Activated CD4-positive, alpha-beta memory T cell treated with anti-CD3 and anti-CD28 coated beads, Interleukin-2, amount 10 ng/mL, durations not matched to agents 7 days and 5 days (primary cell): Measurements from ENCODE around the gene SERPING1. TPM values are rescaled to one million over a fixed set of nuclear protein-coding genes. Genes with fewer than 3 reads are reported as not detected.
A peak's percentile ranks its signal among the peaks of the same experiment; 100 is the strongest.
"Not testable (repeated sequence)": the region's sequence is repeated elsewhere in the genome, so short reads cannot be mapped to it uniquely, and the experiment has no call there.

Experiments used
- CTCF ChIA-PET: fragments of 350-600 bp; sonication (Branson Sonifier 250); formaldehyde crosslinking; loops from one replicate; lab custom pipeline; 2021; ENCODE audit warnings: antibody characterized with exemption, inconsistent platforms; lab: Charles Lee
- POLR2A ChIA-PET: fragments of 350-600 bp; sonication (Branson Sonifier 250); formaldehyde crosslinking; loops from one replicate; lab custom pipeline; 2021; ENCODE audit warnings: antibody characterized with exemption; lab: Charles Lee
- DNase-seq: peaks from one replicate; pipeline ENCODE4 v3.0.0-alpha.2; 2020
- H3K27ac Mint-ChIP-seq: one replicate; pipeline ENCODE4 v1.8.0; 2021; ENCODE audit warnings: mild to moderate bottlenecking, mixed read lengths
- H3K27me3 Mint-ChIP-seq: one replicate; pipeline ENCODE4 v1.8.0; 2021; ENCODE audit warnings: mixed read lengths
- H3K36me3 Mint-ChIP-seq: one replicate; pipeline ENCODE4 v1.8.0; 2021; ENCODE audit warnings: low read depth, mixed read lengths
- H3K4me1 Mint-ChIP-seq: one replicate; pipeline ENCODE4 v1.8.0; 2021; ENCODE audit warnings: mixed read lengths
- H3K4me3 Mint-ChIP-seq: one replicate; pipeline ENCODE4 v1.8.0; 2021; ENCODE audit warnings: mild to moderate bottlenecking, mixed read lengths
- H3K9me3 Mint-ChIP-seq: one replicate; pipeline ENCODE4 v1.8.0; 2021; ENCODE audit warnings: mixed read lengths
- total RNA-seq, 2 experiments: library from RNA; stranded (reverse); gene quantifications; one replicate each; pipeline ENCODE4 v1.2.3, GENCODE V29; 2021

Gene SERPING1
- total RNA-seq, 2 experiments from 2014 or later, result 0.55 to 0.93 TPM

DNA sequence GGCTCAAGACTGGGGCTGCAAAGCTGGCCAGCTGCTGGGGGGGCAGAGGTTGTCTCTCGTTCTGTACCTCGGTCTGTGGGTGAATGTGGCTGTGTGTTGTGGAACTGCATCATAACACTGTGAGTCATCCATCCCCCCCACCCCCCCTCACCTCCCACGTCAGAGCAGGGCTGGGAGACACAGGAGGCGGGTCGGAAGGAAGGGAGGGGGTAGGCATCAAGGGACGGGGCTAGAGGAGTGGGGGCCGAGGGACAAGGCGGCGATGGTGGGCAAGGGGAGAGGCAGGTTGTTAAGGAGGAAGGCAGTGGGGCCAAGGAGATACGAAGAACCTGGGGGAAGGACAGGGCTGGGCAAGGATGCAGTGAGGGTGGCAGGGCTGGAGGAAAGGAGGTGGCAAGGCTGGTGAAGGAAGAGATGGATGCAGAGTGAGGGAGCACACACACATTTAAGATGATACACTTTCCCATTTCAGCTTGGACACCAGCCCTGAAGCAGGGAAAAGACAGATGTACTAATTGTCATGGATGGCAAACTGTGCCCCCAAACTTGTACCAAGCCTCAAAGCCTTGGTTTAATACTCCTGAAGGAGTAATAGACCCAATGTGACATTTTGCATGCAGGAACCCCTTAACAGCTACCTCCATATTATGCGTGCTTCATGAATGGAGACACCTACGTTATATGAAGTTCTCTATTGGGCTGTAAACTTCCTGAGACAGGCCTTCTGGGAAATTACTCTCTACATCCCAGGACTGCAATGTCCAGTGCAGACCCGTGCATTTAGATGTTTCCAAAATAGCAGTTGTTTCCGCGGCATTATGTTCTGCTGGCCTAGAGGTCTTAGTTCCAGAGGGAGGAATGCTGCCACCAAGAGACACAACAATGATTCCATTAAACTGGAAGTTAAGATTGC lies 52.6 kb downstream of the SERPING1 start, which contains the start of gene YPEL4:
Gene YPEL4 (minus strand): TSS at position 87 of the 913 bp plus-strand sequence. CDS start 2,805 bp downstream, outside the sequence.
- peak within 1 kb of the TSS; percentile 56 for H3K27ac Mint-ChIP-seq
- peaks cover 55% of the 10 kb centered on the region for H3K4me1 Mint-ChIP-seq
- H3K27me3 Mint-ChIP-seq, result peaks cover 50% of the 10 kb centered on the region
- peak; percentile 74 for DNase-seq
- peak within 1 kb of the TSS; percentile 69 for H3K4me3 Mint-ChIP-seq
- H3K36me3 Mint-ChIP-seq, result no peaks in the 10 kb centered on the region
- ChIA-PET CTCF (interaction anchor here (1.1 kb wide), 1 partner anchor 82 kb away, joined by 4 read pairs; the partner anchor contains the start of gene UBE2L6), POLR2A (interaction anchor here (0.6 to 1.6 kb wide), 2 partner anchors 82 to 325 kb away, joined by 3 to 5 read pairs; partner anchors contain the start of gene UBE2L6)
- no peaks in the 10 kb centered on the region for H3K9me3 Mint-ChIP-seq

DNA sequence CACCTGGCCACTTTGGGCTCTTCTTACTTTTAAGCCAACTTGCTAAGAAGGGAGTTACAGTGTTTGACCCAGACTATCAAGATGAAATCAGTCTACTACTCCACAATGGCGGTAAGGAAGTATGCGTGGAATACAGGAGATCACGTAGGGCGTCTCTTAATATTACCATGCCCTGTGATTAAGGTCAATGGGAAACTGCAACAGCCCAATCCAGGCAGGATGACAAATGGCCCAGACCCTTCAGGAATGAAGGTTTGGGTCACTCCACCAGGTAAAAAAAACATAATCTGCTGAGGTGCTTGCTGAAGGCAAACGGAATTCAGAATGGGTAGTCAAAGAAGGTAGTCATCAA lies 53.2 kb downstream of the SERPING1 start:
- peaks cover 47% of the 10 kb centered on the region for H3K27me3 Mint-ChIP-seq
- CTCF ChIA-PET, result interaction anchor here (1.5 kb wide), 1 partner anchor 83 kb away, joined by 6 read pairs; the partner anchor contains the start of gene UBE2L6

DNA sequence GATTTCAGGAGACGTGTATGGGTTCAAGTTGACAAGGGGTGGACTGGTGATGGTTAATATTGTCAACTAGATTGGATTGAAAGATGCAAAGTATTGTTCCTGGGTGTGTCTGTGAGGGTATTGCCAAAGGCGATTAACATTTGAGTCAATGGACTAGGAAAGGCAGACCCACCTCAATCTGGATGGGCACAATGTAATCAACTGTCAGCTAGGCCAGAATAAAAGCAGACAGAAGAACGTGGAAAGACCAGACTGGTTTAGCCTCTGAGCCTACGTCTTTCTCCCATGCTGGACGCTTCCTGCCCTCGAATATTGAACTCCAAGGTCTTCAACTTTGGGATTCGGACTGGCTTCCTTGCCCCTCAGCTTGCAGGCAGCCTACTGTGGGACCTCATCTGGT lies 53.9 kb downstream of the SERPING1 start:
- Mint-ChIP-seq H3K27ac (no peak overlapping the region), H3K36me3 (no peaks in the 10 kb centered on the region), H3K9me3 (no peaks in the 10 kb centered on the region), H3K4me3 (no peak overlapping the region), H3K4me1 (peaks cover 53% of the 10 kb centered on the region), H3K27me3 (peaks cover 41% of the 10 kb centered on the region)
- DNase-seq, result no peak
- CTCF ChIA-PET, result interaction anchor here (1.3 to 1.5 kb wide), 2 partner anchors 10 to 83 kb away, joined by 5 to 6 read pairs; partner anchors contain the start of gene UBE2L6
- POLR2A ChIA-PET, result interaction anchor here (2.2 kb wide), 1 partner anchor 16 kb away, joined by 12 read pairs; the partner anchor contains the start of gene ZDHHC5

More for the DNA sequence above, 53.2 kb downstream of the SERPING1 start:
- Mint-ChIP-seq H3K36me3 (no peaks in the 10 kb centered on the region), H3K4me3 (no peak overlapping the region), H3K9me3 (no peaks in the 10 kb centered on the region), H3K27ac (no peak overlapping the region), H3K4me1 (peaks cover 55% of the 10 kb centered on the region)
- POLR2A ChIA-PET, result interaction anchor here (2.2 kb wide), 1 partner anchor 17 kb away, joined by 12 read pairs; the partner anchor contains the start of gene ZDHHC5
- no peak for DNase-seq

DNA sequence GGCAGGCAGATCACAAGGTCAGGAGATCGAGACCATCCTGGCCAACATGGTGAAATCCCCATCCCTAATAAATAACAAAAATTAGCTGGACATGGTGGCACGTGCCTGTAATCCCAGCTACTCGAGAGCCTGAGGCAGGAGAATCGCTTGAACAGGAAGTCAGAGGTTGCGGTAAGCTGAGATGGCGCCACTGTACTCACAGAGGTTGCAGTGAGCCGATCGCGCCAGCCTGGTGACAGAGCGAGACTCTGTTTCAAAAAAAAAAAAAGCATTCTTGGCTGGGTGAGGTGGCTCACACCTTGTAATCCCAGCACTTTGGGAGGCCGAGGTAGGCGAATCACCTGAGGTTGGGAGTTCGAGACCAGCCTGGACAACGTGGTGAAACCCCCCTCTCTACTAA lies 54.7 kb downstream of the SERPING1 start:
- Mint-ChIP-seq H3K4me1 (peaks cover 53% of the 10 kb centered on the region), H3K27me3 (peaks cover 32% of the 10 kb centered on the region), H3K27ac (peak overlapping the region; percentile 63), H3K4me3 (peak overlapping the region; percentile 43)
- ChIA-PET POLR2A (interaction anchor here (0.8 to 2.2 kb wide), 3 partner anchors 15 to 327 kb away, joined by 3 to 12 read pairs (median 5); partner anchors contain the start of genes SELENOH and ZDHHC5), CTCF (interaction anchor here (1.0 to 1.5 kb wide), 3 partner anchors 7 to 84 kb away, joined by 4 to 6 read pairs (median 5); partner anchors contain the start of gene UBE2L6)
- not testable (repeated sequence) for H3K36me3 Mint-ChIP-seq, H3K9me3 Mint-ChIP-seq
- peak; percentile 55 for DNase-seq

DNA sequence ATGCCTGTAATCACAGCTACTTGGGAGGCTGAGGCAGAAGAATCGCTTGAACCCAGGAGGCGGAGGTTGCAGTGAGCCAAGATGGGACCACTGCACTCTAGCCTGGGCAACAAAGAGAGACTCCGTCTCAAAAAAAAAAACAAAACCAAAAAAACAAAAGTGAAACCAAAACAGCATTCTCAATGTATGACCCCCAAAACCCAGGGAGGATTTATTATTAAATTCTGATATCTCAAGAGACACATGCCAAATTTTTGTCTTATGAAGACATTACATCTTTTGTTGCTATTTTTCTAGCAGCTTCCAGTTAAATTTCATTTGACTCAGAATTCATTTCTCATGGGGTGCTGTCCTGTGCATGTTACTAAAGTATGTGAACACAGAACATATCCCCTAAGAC lies 55.2 kb downstream of the SERPING1 start:
- H3K36me3 Mint-ChIP-seq, result peaks cover 1% of the 10 kb centered on the region

DNA sequence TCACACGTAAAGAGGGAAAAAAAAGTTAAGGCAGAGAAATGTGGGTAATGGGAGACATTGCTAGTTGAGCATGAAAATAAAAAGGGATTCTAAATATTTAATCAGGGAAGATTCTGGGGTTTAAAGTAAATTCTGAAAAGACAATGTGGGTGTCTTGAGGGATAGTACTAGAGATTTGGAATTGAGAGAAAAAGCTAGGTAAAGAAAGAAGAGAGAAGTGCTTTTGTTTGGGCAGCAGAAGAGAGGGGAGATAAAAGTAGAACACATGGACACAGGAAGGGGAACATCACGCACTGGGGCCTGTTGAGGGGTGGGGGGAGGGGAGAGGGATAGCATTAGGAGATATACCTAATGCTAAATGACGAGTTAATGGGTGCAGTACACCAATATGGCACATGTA lies 55.7 kb downstream of the SERPING1 start:
- POLR2A ChIA-PET, result interaction anchor here (1.8 to 2.2 kb wide), 2 partner anchors 14 to 88 kb away, joined by 5 to 12 read pairs; partner anchors contain the start of genes SELENOH and ZDHHC5

More for the DNA sequence above, 55.2 kb downstream of the SERPING1 start:
- Mint-ChIP-seq H3K27me3 (peaks cover 28% of the 10 kb centered on the region), H3K4me1 (peaks cover 56% of the 10 kb centered on the region), H3K4me3 (peak overlapping the region; percentile 43), H3K9me3 (no peaks in the 10 kb centered on the region), H3K27ac (peak overlapping the region; percentile 63)
- CTCF ChIA-PET, result interaction anchor here (1.0 to 1.3 kb wide), 2 partner anchors 8 to 12 kb away, joined by 4 to 5 read pairs; no protein-coding TSS in a partner anchor
- POLR2A ChIA-PET, result interaction anchor here (0.8 to 2.2 kb wide), 3 partner anchors 15 to 327 kb away, joined by 3 to 12 read pairs (median 5); partner anchors contain the start of genes SELENOH and ZDHHC5
- DNase-seq, result no peak

DNA sequence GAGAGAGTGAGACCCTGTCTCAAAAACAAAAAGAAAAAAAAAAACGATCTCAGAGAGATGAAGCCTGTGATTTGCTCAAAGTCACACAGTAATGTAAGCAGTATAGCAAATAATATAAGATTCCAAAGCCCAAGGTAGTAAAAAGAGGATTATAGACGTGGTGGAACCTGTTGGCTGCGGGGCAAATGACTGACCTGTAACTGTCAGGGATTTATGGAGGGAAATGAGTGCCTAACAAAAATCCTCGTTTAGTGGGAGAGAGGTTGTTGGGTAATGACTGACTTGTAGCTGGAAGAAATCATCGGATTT lies 59.4 kb downstream of the SERPING1 start:
- POLR2A ChIA-PET, result interaction anchor here (1.0 to 1.4 kb wide), 2 partner anchors 9 to 10 kb away, joined by 3 read pairs; no protein-coding TSS in a partner anchor
- Mint-ChIP-seq H3K9me3 (no peaks in the 10 kb centered on the region), H3K27ac (peak overlapping the region; percentile 62), H3K4me1 (peaks cover 40% of the 10 kb centered on the region), H3K4me3 (peak overlapping the region; percentile 93), H3K36me3 (peaks cover 24% of the 10 kb centered on the region), H3K27me3 (no peaks in the 10 kb centered on the region)
- CTCF ChIA-PET, result interaction anchor here (1.1 to 3.9 kb wide), 3 partner anchors 10 to 199 kb away, joined by 3 to 19 read pairs (median 6); no protein-coding TSS in a partner anchor
- no peak for DNase-seq

More for the DNA sequence above, 55.7 kb downstream of the SERPING1 start:
- Mint-ChIP-seq H3K4me1 (peaks cover 55% of the 10 kb centered on the region), H3K36me3 (peaks cover 3% of the 10 kb centered on the region), H3K9me3 (no peaks in the 10 kb centered on the region), H3K27ac (no peak overlapping the region), H3K4me3 (no peak overlapping the region), H3K27me3 (peaks cover 23% of the 10 kb centered on the region)
- CTCF ChIA-PET, result interaction anchor here (1.0 to 2.4 kb wide), 2 partner anchors 8 kb away, joined by 4 to 18 read pairs; no protein-coding TSS in a partner anchor
- no peak for DNase-seq

DNA sequence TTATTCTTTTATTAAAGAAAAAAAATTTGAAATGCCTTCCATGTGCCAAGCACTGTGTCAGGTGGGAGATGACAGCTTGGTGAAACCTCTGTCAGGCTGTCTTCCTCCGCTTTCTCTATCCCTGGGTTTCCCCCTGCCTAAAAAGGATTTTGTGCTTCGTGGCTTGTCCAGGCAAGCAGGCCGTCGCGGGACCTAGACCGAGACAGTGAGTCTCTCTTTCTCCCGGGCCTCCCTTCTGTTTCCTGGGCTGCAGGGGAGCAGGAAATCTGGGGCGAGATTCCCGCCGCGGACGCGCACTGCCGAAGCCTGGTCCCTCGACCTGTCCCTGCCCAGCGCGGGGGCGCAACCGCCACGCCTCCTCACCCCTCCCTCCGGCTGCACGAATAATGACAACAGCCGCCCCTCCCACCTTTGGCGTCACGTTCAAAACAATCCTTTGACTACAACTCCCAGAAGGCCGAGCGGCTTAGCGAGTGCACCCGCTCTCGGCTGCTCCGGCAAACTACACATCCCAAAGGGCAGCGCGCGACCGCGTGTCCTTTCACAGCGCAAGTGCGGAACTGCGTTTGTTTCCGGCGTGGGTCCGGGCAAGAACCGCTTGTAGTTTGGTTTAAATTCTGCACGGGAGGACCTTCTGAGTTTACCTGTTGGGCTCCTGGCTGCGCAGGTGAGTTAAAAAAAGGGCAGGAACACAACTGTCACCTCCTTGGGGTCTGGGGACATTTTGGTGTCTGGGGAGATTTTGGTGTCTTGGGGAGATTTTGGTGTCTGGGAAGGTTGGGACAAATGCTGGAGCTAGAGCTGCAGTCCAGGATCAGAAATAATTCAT lies 59.9 kb downstream of the SERPING1 start, which contains the start of gene CLP1:
Gene CLP1 (plus strand): TSS at position 569 of the 829 bp plus-strand sequence. CDS start 1,715 bp downstream, outside the sequence.
- DNase-seq, result peak; percentile 99
- Mint-ChIP-seq H3K9me3 (no peaks in the 10 kb centered on the region), H3K27ac (peak within 1 kb of the TSS; percentile 91), H3K27me3 (no peaks in the 10 kb centered on the region), H3K36me3 (peaks cover 28% of the 10 kb centered on the region), H3K4me1 (peaks cover 39% of the 10 kb centered on the region), H3K4me3 (peak within 1 kb of the TSS; percentile 93)
- CTCF ChIA-PET, result interaction anchor here (0.7 to 3.9 kb wide), 5 partner anchors 10 to 918 kb away, joined by 3 to 19 read pairs (median 4); partner anchors contain the start of gene LPXN
- POLR2A ChIA-PET, result interaction anchor here (1.0 to 2.2 kb wide), 6 partner anchors 9 to 90 kb away, joined by 3 to 14 read pairs (median 3); partner anchors contain the start of genes MED19, SELENOH, TMX2 and UBE2L6

DNA sequence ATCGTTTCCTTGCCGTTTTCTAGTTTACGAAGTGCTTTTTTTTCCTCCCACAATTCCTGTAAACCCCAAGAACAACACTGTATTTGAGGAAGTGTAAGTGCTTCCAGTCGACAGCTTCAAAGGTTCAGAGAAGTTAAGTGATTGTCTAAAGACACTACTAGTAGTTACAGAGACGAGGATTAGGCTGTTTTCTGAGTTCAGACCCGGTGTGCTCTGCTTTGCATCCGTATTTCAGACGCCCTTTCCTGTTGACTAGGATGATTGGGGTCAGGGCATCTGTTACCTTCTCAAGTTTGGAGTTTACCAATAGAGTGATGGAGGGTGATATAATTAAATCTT lies 60.5 kb downstream of the SERPING1 start:
- Mint-ChIP-seq H3K4me3 (peak overlapping the region; percentile 93), H3K4me1 (peaks cover 38% of the 10 kb centered on the region), H3K27me3 (no peaks in the 10 kb centered on the region), H3K27ac (peak overlapping the region; percentile 91), H3K9me3 (no peaks in the 10 kb centered on the region), H3K36me3 (peaks cover 33% of the 10 kb centered on the region)
- CTCF ChIA-PET, result interaction anchor here (0.7 to 3.9 kb wide), 3 partner anchors 14 to 918 kb away, joined by 3 to 19 read pairs (median 4); partner anchors contain the start of gene LPXN
- DNase-seq, result no peak
- POLR2A ChIA-PET, result interaction anchor here (1.0 to 2.2 kb wide), 4 partner anchors 9 to 90 kb away, joined by 3 to 14 read pairs (median 5); partner anchors contain the start of genes MED19, SELENOH, TMX2 and UBE2L6

DNA sequence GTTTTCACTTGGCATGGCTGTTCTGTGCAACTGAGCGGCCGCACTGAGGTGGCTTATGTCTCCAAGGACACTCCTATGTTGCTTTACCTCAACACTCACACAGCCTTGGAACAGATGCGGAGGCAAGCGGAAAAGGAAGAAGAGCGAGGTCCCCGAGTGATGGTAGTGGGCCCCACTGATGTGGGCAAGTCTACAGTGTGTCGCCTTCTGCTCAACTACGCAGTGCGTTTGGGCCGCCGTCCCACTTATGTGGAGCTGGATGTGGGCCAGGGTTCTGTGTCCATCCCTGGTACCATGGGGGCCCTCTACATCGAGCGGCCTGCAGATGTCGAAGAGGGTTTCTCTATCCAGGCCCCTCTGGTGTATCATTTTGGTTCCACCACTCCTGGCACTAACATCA lies 62.2 kb downstream of the SERPING1 start:
- Mint-ChIP-seq H3K4me3 (no peak overlapping the region), H3K27ac (no peak overlapping the region), H3K27me3 (no peaks in the 10 kb centered on the region)

DNA sequence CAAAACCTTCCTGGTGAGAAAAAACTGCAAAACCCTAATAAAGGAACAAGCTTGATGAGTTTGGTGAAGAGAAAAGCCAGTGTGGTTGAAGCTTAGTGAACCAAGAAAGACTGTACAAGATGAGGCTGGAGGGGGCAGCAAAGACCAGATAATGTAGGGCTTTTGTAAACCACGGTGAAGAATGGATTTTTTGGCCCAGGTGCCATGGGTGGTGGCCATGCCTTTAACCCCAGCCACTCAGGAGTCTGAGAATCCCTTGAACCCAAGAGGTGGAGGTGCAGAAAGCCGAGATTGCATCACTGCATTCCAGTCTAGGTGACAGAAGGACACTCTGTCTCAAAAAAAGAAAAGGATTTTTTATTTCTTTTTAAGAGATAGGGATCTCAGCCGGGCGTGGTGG lies 65.4 kb downstream of the SERPING1 start:
- Mint-ChIP-seq H3K27me3 (no peaks in the 10 kb centered on the region), H3K36me3 (peaks cover 40% of the 10 kb centered on the region), H3K4me1 (peaks cover 34% of the 10 kb centered on the region), H3K4me3 (no peak overlapping the region), H3K27ac (no peak overlapping the region), H3K9me3 (no peaks in the 10 kb centered on the region)
- POLR2A ChIA-PET, result no interaction called here
- CTCF ChIA-PET, result interaction anchor here (1.1 to 1.4 kb wide), 2 partner anchors 47 to 138 kb away, joined by 4 to 10 read pairs; no protein-coding TSS in a partner anchor
- no peak for DNase-seq

More for the DNA sequence above, 62.2 kb downstream of the SERPING1 start:
- POLR2A ChIA-PET, result interaction anchor here (2.2 kb wide), 1 partner anchor 7 kb away, joined by 14 read pairs; no protein-coding TSS in a partner anchor
- Mint-ChIP-seq H3K9me3 (no peaks in the 10 kb centered on the region), H3K4me1 (peaks cover 33% of the 10 kb centered on the region), H3K36me3 (peaks cover 33% of the 10 kb centered on the region)
- CTCF ChIA-PET, result interaction anchor here (1.0 to 3.9 kb wide), 2 partner anchors 16 to 143 kb away, joined by 3 to 19 read pairs; no protein-coding TSS in a partner anchor
- no peak for DNase-seq
